ENCODE data around the gene CLPX. TPM values are rescaled to one million over a fixed set of nuclear protein-coding genes. Genes with fewer than 3 reads are reported as not detected.

The CLPX gene
- total RNA-seq (2021) (41.0 and 44.1 TPM in 2 replicates), Bru-seq, nascent RNA (percentile 77 among the genes with signal in this experiment), BruChase-seq, experiment 1, labeled RNA remaining after a 2-hour chase (percentile 76 among the genes with signal in this experiment), BruChase-seq, experiment 2, labeled RNA remaining after a 6-hour chase (percentile 78 among the genes with signal in this experiment)
- long read RNA-seq, full-length matches to known transcripts: 42 of 53 reads
- long read RNA-seq, partial matches to known transcripts: 3 of 53 reads
- long read RNA-seq, other reads (novel, unspliced or antisense): 8 of 53 reads

GRCh38 chr15:65184868-65185717 lies at the start of gene CLPX:
CLPX (minus strand) TSS chr15:65185342; CDS start chr15:65185153, 189 bp downstream.
- Histone ChIP-seq H3K4me2 (peak within 1 kb of the TSS; percentile 93), H3K27me3 (ENCODE audit: insufficient read depth, low read depth) (no peaks in the 10 kb centered on the region), H3F3A (ENCODE audit: insufficient read depth, low read depth) (peaks cover 5% of the 10 kb centered on the region; the same call in 1 of the 2 replicates), H4K20me1 (ENCODE audit: insufficient read depth) (peaks cover under 1% of the 10 kb centered on the region; the same call in 1 of the 2 replicates), H3K9me3 (ENCODE audit: insufficient read depth, low read depth) (no peaks in the 10 kb centered on the region), H3K9me2 (ENCODE audit: insufficient read depth) (no peaks in the 10 kb centered on the region), H3K4me1 (replicated peaks; ENCODE audit: insufficient read depth) (no peaks in the 10 kb centered on the region), H2AFZ (peak within 1 kb of the TSS; percentile 95), H3K27ac (peak within 1 kb of the TSS; percentile 69), H3K4me3 (peak within 1 kb of the TSS; percentile 96), H3K36me3 (ENCODE audit: low read depth) (no peaks in the 10 kb centered on the region), H3K79me2 (ENCODE audit: low read depth) (peaks cover 42% of the 10 kb centered on the region)
- CTCF ChIA-PET: interaction anchor here (0.6 kb wide), 4 partner anchors 115 to 1121 kb away, joined by 3 to 9 read pairs (median 5); no protein-coding TSS in a partner anchor
- DNase-seq: peak; percentile 85 to 89
- POLR2A ChIA-PET (ENCODE audit: unreplicated experiment): interaction anchor here (0.6 to 1.0 kb wide), 8 partner anchors 25 to 559 kb away, joined by 6 to 32 read pairs (median 11); partner anchors contain the start of gene RNU5B-1
- BruUV-seq (replicated peaks): no TSS peak
- TF ChIP-seq CTCF (conservative IDR thresholded peaks at IDR 0.05) (no peak), EZH2 (IDR thresholded peaks at IDR 0.05; ENCODE audit: low read depth) (no peak)
- intact Hi-C loops (cut with micrococcal nuclease; ENCODE audit: unreplicated experiment): loop anchor here (2.0 to 10.0 kb wide), 3 partner anchors 120 to 153 kb away; partner anchors contain the start of gene RNU5B-1

- intact Hi-C loops (cut with micrococcal nuclease; ENCODE audit: unreplicated experiment): no loop called here
- Histone ChIP-seq H3K4me1 (replicated peaks; ENCODE audit: insufficient read depth) (no peaks in the 10 kb centered on the region), H4K20me1 (ENCODE audit: insufficient read depth) (no peaks in the 10 kb centered on the region), H3K9me2 (ENCODE audit: insufficient read depth) (no peaks in the 10 kb centered on the region), H2AFZ (no peak overlapping the region), H3F3A (ENCODE audit: insufficient read depth, low read depth) (no peaks in the 10 kb centered on the region), H3K4me3 (no peak overlapping the region), H3K9me3 (ENCODE audit: insufficient read depth, low read depth) (no peaks in the 10 kb centered on the region), H3K79me2 (ENCODE audit: low read depth) (no peaks in the 10 kb centered on the region), H3K4me2 (no peak overlapping the region), H3K27me3 (ENCODE audit: insufficient read depth, low read depth) (no peaks in the 10 kb centered on the region), H3K27ac (no peak overlapping the region), H3K36me3 (ENCODE audit: low read depth) (no peaks in the 10 kb centered on the region)
- TF ChIP-seq CTCF (conservative IDR thresholded peaks at IDR 0.05) (no peak), EZH2 (IDR thresholded peaks at IDR 0.05; ENCODE audit: low read depth) (no peak)
- POLR2A ChIA-PET (ENCODE audit: unreplicated experiment): no interaction called here
- CTCF ChIA-PET: no interaction called here
- no peak for DNase-seq
- no TSS peak for BruUV-seq (replicated peaks)
Observed at GRCh38 chr15:65233696-65234095, 48.6 kb upstream of the CLPX start.

- ChIA-PET CTCF (no interaction called here), POLR2A (ENCODE audit: unreplicated experiment) (no interaction called here)
- Histone ChIP-seq H4K20me1 (ENCODE audit: insufficient read depth) (no peaks in the 10 kb centered on the region), H3K9me3 (ENCODE audit: insufficient read depth, low read depth) (no peaks in the 10 kb centered on the region), H3K36me3 (ENCODE audit: low read depth) (no peaks in the 10 kb centered on the region), H3K4me1 (replicated peaks; ENCODE audit: insufficient read depth) (no peaks in the 10 kb centered on the region), H3K27me3 (ENCODE audit: insufficient read depth, low read depth) (no peaks in the 10 kb centered on the region), H3K79me2 (ENCODE audit: low read depth) (no peaks in the 10 kb centered on the region), H3K9me2 (ENCODE audit: insufficient read depth) (no peaks in the 10 kb centered on the region), H3K4me2 (no peak overlapping the region), H3K27ac (no peak overlapping the region), H2AFZ (no peak overlapping the region), H3F3A (ENCODE audit: insufficient read depth, low read depth) (no peaks in the 10 kb centered on the region), H3K4me3 (no peak overlapping the region)
- TF ChIP-seq CTCF (conservative IDR thresholded peaks at IDR 0.05) (no peak), EZH2 (IDR thresholded peaks at IDR 0.05; ENCODE audit: low read depth) (no peak)
- DNase-seq: no peak
- intact Hi-C loops (cut with micrococcal nuclease; ENCODE audit: unreplicated experiment): no loop called here
- BruUV-seq (replicated peaks): no TSS peak
Observed at GRCh38 chr15:65232520-65232919, 47.4 kb upstream of the CLPX start.
